H1 (cell line): ENCODE measurements around the gene ARMC9. TPM values are rescaled to one million over a fixed set of nuclear protein-coding genes. Genes with fewer than 3 reads are reported as not detected.

Experiments used
- EZH2 ChIP-seq: fragments of 200-600 bp; sonication (generic); IDR thresholded peaks from 2 replicates; pipeline ENCODE4 v1.7.1; 2012; ENCODE audit warnings: low read depth, mild to moderate bottlenecking, moderate library complexity, low read length, inconsistent platforms; ENCODE audit not compliant: severe bottlenecking
- KDM4A ChIP-seq: IDR thresholded peaks from one replicate; pipeline ENCODE4 v1.7.1; 2012; ENCODE audit warnings: low read depth, mild to moderate bottlenecking, moderate library complexity, low read length, inconsistent platforms; ENCODE audit not compliant: severe bottlenecking
- KDM5A ChIP-seq: fragments of 200-600 bp; IDR thresholded peaks from 2 replicates; pipeline ENCODE4 v1.7.1; 2012; ENCODE audit warnings: mild to moderate bottlenecking, low read length, inconsistent platforms, mixed read lengths
- RXRA ChIP-seq: IDR thresholded peaks from 2 replicates; pipeline ENCODE4 v1.6.1; 2011; ENCODE audit warnings: low read depth, mild to moderate bottlenecking, low read length, moderate library complexity; ENCODE audit not compliant: insufficient read depth
- SIN3A ChIP-seq, 2 experiments: IDR thresholded peaks in 1 of 2; conservative IDR thresholded peaks in 1 of 2; 2 replicates each; pipeline ENCODE4 v1.6.1; 2011 to 2012; ENCODE audit warnings: low read length in 2 of 2, improper control_type of control experiment in 1 of 2, low read depth in 1 of 2, mild to moderate bottlenecking in 1 of 2
- SIX5 ChIP-seq: IDR thresholded peaks from 2 replicates; pipeline ENCODE4 v1.6.1; 2011; ENCODE audit warnings: mild to moderate bottlenecking, low read depth, low read length
- ZNF274 ChIP-seq: IDR thresholded peaks from 2 replicates; pipeline ENCODE4 v1.7.0; 2012; ENCODE audit warnings: low read length, borderline replicate concordance; ENCODE audit errors: extremely low read depth
- polyA plus RNA-seq, 7 experiments: library from polyadenylated mRNA; depleted of rRNA in 3 of 7; stranded (reverse) in 5 of 7; unstranded in 2 of 7; fragments of >200 nt in 5 of 7; fragments of 200-250 nt in 2 of 7; gene quantifications; 1 replicate in 5 of 7; 2 replicates in 1 of 7; 4 replicates in 1 of 7; pipeline versions ENCODE4 v1.2.1 to v1.2.3, GENCODE V29; 2011 to 2013; ENCODE audit warnings: missing spikeins in 2 of 7, mixed read lengths in 2 of 7
- total RNA-seq: library from RNA; stranded (reverse); fragmentation: NEBNext Ultra II Directional; extraction: Animal tissue kit (Norgen Biotek cat#: 25700); gene quantifications from 2 replicates; pipeline ENCODE4 v1.2.1, GENCODE V29; 2021
- TF ChIP-seq, protein P1 (sequence below): fragments of 300-600 bp; sonication (generic); IDR thresholded peaks from 2 replicates; pipeline ENCODE4 v1.7.1; 2012; ENCODE audit warnings: low read length, moderate library complexity, mild to moderate bottlenecking, inconsistent platforms; ENCODE audit not compliant: insufficient replicate concordance

ARMC9 gene
- total and polyA plus RNA-seq, 2 of the 8 experiments (the other 6 are each of a cell fraction or from before 2014, with no cell fraction given) = 23.2 to 36.1 TPM

DNA sequence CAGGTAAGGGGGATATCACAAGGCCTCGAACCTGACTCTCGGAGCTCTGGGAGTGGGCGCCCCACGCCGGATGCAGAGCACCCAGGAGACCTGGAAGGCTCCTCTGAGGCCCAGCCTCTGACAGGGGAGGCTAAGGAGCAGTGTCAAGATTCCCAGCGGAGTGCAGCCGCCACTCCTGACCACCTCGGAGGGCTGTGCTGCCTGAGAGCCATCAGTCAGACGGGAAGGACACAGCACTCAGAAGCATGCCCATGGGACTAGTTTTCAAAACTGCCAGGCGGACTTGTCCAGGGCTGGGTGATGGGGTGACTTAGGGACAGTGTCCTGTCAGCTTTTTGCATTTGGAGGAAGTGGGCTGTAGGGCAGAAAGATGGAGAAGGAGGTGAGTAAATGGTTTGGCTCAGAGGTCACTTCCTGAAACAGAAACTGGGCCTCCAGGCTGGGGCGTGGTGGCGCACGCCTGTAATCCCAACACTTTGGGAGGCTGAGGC, 162.5 kb downstream of the ARMC9 start (continued):
- TF ChIP-seq, protein P1, sequence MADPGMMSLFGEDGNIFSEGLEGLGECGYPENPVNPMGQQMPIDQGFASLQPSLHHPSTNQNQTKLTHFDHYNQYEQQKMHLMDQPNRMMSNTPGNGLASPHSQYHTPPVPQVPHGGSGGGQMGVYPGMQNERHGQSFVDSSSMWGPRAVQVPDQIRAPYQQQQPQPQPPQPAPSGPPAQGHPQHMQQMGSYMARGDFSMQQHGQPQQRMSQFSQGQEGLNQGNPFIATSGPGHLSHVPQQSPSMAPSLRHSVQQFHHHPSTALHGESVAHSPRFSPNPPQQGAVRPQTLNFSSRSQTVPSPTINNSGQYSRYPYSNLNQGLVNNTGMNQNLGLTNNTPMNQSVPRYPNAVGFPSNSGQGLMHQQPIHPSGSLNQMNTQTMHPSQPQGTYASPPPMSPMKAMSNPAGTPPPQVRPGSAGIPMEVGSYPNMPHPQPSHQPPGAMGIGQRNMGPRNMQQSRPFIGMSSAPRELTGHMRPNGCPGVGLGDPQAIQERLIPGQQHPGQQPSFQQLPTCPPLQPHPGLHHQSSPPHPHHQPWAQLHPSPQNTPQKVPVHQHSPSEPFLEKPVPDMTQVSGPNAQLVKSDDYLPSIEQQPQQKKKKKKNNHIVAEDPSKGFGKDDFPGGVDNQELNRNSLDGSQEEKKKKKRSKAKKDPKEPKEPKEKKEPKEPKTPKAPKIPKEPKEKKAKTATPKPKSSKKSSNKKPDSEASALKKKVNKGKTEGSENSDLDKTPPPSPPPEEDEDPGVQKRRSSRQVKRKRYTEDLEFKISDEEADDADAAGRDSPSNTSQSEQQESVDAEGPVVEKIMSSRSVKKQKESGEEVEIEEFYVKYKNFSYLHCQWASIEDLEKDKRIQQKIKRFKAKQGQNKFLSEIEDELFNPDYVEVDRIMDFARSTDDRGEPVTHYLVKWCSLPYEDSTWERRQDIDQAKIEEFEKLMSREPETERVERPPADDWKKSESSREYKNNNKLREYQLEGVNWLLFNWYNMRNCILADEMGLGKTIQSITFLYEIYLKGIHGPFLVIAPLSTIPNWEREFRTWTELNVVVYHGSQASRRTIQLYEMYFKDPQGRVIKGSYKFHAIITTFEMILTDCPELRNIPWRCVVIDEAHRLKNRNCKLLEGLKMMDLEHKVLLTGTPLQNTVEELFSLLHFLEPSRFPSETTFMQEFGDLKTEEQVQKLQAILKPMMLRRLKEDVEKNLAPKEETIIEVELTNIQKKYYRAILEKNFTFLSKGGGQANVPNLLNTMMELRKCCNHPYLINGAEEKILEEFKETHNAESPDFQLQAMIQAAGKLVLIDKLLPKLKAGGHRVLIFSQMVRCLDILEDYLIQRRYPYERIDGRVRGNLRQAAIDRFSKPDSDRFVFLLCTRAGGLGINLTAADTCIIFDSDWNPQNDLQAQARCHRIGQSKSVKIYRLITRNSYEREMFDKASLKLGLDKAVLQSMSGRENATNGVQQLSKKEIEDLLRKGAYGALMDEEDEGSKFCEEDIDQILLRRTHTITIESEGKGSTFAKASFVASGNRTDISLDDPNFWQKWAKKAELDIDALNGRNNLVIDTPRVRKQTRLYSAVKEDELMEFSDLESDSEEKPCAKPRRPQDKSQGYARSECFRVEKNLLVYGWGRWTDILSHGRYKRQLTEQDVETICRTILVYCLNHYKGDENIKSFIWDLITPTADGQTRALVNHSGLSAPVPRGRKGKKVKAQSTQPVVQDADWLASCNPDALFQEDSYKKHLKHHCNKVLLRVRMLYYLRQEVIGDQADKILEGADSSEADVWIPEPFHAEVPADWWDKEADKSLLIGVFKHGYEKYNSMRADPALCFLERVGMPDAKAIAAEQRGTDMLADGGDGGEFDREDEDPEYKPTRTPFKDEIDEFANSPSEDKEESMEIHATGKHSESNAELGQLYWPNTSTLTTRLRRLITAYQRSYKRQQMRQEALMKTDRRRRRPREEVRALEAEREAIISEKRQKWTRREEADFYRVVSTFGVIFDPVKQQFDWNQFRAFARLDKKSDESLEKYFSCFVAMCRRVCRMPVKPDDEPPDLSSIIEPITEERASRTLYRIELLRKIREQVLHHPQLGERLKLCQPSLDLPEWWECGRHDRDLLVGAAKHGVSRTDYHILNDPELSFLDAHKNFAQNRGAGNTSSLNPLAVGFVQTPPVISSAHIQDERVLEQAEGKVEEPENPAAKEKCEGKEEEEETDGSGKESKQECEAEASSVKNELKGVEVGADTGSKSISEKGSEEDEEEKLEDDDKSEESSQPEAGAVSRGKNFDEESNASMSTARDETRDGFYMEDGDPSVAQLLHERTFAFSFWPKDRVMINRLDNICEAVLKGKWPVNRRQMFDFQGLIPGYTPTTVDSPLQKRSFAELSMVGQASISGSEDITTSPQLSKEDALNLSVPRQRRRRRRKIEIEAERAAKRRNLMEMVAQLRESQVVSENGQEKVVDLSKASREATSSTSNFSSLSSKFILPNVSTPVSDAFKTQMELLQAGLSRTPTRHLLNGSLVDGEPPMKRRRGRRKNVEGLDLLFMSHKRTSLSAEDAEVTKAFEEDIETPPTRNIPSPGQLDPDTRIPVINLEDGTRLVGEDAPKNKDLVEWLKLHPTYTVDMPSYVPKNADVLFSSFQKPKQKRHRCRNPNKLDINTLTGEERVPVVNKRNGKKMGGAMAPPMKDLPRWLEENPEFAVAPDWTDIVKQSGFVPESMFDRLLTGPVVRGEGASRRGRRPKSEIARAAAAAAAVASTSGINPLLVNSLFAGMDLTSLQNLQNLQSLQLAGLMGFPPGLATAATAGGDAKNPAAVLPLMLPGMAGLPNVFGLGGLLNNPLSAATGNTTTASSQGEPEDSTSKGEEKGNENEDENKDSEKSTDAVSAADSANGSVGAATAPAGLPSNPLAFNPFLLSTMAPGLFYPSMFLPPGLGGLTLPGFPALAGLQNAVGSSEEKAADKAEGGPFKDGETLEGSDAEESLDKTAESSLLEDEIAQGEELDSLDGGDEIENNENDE = no peak
- no peak for TF ChIP-seq KDM5A
- no peak for TF ChIP-seq SIN3A (conservative IDR thresholded peaks at IDR 0.05 in 1 of 2, IDR thresholded peaks at IDR 0.05 in 1 of 2; ENCODE audit: low read depth in 1 of 2, low read length in 2 of 2)
- TF ChIP-seq KDM4A = no peak
- no peak for TF ChIP-seq RXRA
- no peak for TF ChIP-seq SIX5
- TF ChIP-seq EZH2 = no peak
- TF ChIP-seq ZNF274 = no peak
